Gastrocnemius medialis (tissue), 4 donors: ENCODE measurements around the gene NAXE.

Experiments
- CTCF ChIP-seq, 5 experiments: fragments of 450-650 bp in 3 of 5; fragments of 200-600 bp in 2 of 5; sonication (generic) in 2 of 5; IDR thresholded peaks in 4 of 5; conservative IDR thresholded peaks in 1 of 5; 1 replicate in 4 of 5; 2 replicates in 1 of 5; pipeline ENCODE4 v1.5.1; 2016 to 2019; ENCODE audit warnings: antibody characterized with exemption in 5 of 5, mild to moderate bottlenecking in 3 of 5, moderate library complexity in 3 of 5
- POLR2A ChIP-seq, 2 donors: fragments of 450-650 bp; IDR thresholded peaks; one replicate each; pipeline ENCODE4 v1.6.1; 2017; ENCODE audit warnings: antibody characterized with exemption in 2 of 2, mild to moderate bottlenecking in 2 of 2, moderate library complexity in 2 of 2

GRCh38 chr1:156598125-156598524, 6.5 kb downstream of the NAXE start:
- TF ChIP-seq CTCF (IDR thresholded peaks at IDR 0.05 in 4 of 5, conservative IDR thresholded peaks at IDR 0.05 in 1 of 5) (no peak), POLR2A (IDR thresholded peaks at IDR 0.05) (no peak)
